MM.1S (cell line): ENCODE results near the gene MYO1E.

ENCODE experiments used
- EZH2 ChIP-seq: fragments of 300-600 bp; sonication (generic); optimal IDR thresholded peaks from 2 replicates; pipeline ENCODE3; 2017; ENCODE audit warnings: low read depth, mild to moderate bottlenecking, antibody characterized with exemption, low read length, mixed read lengths
- EZH2phosphoT487 ChIP-seq: fragments of 300-600 bp; sonication (generic); IDR thresholded peaks from 2 replicates; pipeline ENCODE4 v1.6.1; 2018; ENCODE audit warnings: antibody characterized with exemption, low read length
- TF ChIP-seq, protein P1 (sequence below): fragments of 300-600 bp; sonication (generic); IDR thresholded peaks from 2 replicates; pipeline ENCODE4 v1.5.1; 2016; ENCODE audit warnings: antibody characterized with exemption, low read length, mixed read lengths

DNA sequence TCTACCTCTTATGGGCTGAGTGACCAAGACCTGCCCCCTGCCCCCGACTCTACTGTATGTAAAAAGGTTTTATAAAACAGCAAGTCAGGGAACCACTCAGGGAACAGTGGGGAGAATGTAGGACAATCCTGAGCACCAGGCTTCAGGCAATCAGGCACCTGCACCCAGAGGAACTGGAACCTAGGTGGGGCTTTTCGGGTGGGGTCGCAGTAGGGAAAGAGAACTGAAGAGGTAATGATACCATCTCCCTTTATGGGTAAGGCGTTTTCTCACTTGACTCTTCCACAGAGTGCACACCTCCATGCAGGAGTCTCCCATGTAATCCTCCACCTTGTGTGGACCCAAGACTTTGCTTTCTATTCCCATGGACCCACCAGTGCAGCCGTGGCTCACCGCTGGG, 45.8 kb downstream of the MYO1E start:
- TF ChIP-seq, protein P1, sequence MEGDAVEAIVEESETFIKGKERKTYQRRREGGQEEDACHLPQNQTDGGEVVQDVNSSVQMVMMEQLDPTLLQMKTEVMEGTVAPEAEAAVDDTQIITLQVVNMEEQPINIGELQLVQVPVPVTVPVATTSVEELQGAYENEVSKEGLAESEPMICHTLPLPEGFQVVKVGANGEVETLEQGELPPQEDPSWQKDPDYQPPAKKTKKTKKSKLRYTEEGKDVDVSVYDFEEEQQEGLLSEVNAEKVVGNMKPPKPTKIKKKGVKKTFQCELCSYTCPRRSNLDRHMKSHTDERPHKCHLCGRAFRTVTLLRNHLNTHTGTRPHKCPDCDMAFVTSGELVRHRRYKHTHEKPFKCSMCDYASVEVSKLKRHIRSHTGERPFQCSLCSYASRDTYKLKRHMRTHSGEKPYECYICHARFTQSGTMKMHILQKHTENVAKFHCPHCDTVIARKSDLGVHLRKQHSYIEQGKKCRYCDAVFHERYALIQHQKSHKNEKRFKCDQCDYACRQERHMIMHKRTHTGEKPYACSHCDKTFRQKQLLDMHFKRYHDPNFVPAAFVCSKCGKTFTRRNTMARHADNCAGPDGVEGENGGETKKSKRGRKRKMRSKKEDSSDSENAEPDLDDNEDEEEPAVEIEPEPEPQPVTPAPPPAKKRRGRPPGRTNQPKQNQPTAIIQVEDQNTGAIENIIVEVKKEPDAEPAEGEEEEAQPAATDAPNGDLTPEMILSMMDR = no peak
- TF ChIP-seq EZH2phosphoT487 = no peak
- TF ChIP-seq EZH2 = no peak
